ENCODE results near the gene CLEC16A.
"Not testable (repeated sequence)": the region's sequence is repeated elsewhere in the genome, so short reads cannot be mapped to it uniquely, and the experiment has no call there.

The CLEC16A gene

DNA sequence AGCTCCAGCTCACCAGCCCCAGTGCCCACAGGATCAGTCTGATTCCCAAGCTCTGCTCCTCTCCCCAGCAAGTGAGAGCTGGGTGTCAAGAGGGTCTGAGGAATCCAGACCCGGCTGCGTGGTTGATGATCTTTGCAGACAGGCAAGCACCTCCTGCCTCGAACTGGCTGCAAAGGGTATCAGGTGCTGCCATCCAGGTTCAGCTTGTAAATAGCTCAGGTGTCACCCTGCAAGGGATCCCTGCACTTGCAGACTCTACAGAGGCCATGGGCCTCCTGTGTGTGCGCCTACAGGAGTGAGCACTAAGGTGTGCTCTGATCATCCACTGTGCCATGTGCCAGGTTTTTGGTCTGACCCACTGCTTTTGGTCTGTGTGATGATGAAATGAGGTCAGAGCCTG is 18.3 kb upstream of the CLEC16A start:
- Histone ChIP-seq H3K4me3 (ENCODE audit: low read length) (no peak overlapping the region), H3F3A (ENCODE audit: control insufficient read depth, insufficient read depth) (0 out of 2 replicates have a peak, but pooled peaks cover 2% of the 10 kb centered on the region), H3K79me2 (ENCODE audit: control insufficient read depth, low read length) (no peaks in the 10 kb centered on the region), H3K9me3 (ENCODE audit: control insufficient read depth, insufficient read depth, low read length) (no peaks in the 10 kb centered on the region), H3K27me3 (ENCODE audit: control insufficient read depth, low read length) (no peaks in the 10 kb centered on the region), H3K27ac (ENCODE audit: low read depth, low read length) (no peak overlapping the region), H3K9me2 (replicated peaks; ENCODE audit: control insufficient read depth, low read length) (no peaks in the 10 kb centered on the region), H3K4me1 (ENCODE audit: control insufficient read depth, low read length) (no peaks in the 10 kb centered on the region), H3K36me3 (ENCODE audit: control insufficient read depth, low read length) (peaks cover 34% of the 10 kb centered on the region), H3K4me2 (ENCODE audit: low read length) (no peak overlapping the region), H4K20me1 (ENCODE audit: control insufficient read depth, insufficient read depth, low read depth, low read length) (no peaks in the 10 kb centered on the region)
- TF ChIP-seq, protein P1, sequence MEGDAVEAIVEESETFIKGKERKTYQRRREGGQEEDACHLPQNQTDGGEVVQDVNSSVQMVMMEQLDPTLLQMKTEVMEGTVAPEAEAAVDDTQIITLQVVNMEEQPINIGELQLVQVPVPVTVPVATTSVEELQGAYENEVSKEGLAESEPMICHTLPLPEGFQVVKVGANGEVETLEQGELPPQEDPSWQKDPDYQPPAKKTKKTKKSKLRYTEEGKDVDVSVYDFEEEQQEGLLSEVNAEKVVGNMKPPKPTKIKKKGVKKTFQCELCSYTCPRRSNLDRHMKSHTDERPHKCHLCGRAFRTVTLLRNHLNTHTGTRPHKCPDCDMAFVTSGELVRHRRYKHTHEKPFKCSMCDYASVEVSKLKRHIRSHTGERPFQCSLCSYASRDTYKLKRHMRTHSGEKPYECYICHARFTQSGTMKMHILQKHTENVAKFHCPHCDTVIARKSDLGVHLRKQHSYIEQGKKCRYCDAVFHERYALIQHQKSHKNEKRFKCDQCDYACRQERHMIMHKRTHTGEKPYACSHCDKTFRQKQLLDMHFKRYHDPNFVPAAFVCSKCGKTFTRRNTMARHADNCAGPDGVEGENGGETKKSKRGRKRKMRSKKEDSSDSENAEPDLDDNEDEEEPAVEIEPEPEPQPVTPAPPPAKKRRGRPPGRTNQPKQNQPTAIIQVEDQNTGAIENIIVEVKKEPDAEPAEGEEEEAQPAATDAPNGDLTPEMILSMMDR (IDR thresholded peaks at IDR 0.05; ENCODE audit: low read depth, low read length, poor library complexity, severe bottlenecking) = no peak
- TF ChIP-seq EZH2phosphoT487 (IDR thresholded peaks at IDR 0.05; ENCODE audit: borderline replicate concordance, low read length) = no peak

DNA sequence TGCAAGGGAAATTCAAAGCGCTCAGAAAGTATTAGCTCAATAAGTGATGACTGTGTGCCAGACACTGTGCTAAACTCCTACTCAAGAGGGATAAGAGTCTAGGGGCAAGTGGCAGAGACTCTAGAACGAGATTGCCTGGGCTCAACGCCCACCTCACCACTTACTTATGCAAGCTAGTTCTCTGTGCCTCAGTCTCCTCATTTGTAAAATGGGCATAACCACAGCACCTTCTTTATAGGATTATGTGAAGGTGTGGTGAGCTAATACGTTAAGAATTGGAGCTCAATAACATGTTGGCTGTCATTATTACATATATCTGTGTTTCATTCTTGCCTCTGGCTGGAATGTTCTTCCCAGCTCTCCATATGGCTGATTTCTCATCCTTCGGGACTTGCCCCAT is 17.5 kb upstream of the CLEC16A start:
- no peak overlapping the region for H3K4me2 ChIP-seq (ENCODE audit: low read length)
- 0 out of 2 replicates have a peak, but pooled peaks cover 2% of the 10 kb centered on the region for H3F3A ChIP-seq (ENCODE audit: control insufficient read depth, insufficient read depth)
- no peak overlapping the region for H3K4me3 ChIP-seq (ENCODE audit: low read length)
- H3K27ac ChIP-seq (ENCODE audit: low read depth, low read length) = no peak overlapping the region
- H3K79me2 ChIP-seq (ENCODE audit: control insufficient read depth, low read length) = no peaks in the 10 kb centered on the region
- no peaks in the 10 kb centered on the region for H3K9me2 ChIP-seq (replicated peaks; ENCODE audit: control insufficient read depth, low read length)
- H3K4me1 ChIP-seq (ENCODE audit: control insufficient read depth, low read length) = no peaks in the 10 kb centered on the region
- no peaks in the 10 kb centered on the region for H3K9me3 ChIP-seq (ENCODE audit: control insufficient read depth, insufficient read depth, low read length)
- TF ChIP-seq EZH2phosphoT487 (IDR thresholded peaks at IDR 0.05; ENCODE audit: borderline replicate concordance, low read length) = no peak
- TF ChIP-seq, protein P1 (IDR thresholded peaks at IDR 0.05; ENCODE audit: low read depth, low read length, poor library complexity, severe bottlenecking) = no peak
- no peaks in the 10 kb centered on the region for H3K27me3 ChIP-seq (ENCODE audit: control insufficient read depth, low read length)
- no peaks in the 10 kb centered on the region for H4K20me1 ChIP-seq (ENCODE audit: control insufficient read depth, insufficient read depth, low read depth, low read length)
- peaks cover 26% of the 10 kb centered on the region for H3K36me3 ChIP-seq (ENCODE audit: control insufficient read depth, low read length)

DNA sequence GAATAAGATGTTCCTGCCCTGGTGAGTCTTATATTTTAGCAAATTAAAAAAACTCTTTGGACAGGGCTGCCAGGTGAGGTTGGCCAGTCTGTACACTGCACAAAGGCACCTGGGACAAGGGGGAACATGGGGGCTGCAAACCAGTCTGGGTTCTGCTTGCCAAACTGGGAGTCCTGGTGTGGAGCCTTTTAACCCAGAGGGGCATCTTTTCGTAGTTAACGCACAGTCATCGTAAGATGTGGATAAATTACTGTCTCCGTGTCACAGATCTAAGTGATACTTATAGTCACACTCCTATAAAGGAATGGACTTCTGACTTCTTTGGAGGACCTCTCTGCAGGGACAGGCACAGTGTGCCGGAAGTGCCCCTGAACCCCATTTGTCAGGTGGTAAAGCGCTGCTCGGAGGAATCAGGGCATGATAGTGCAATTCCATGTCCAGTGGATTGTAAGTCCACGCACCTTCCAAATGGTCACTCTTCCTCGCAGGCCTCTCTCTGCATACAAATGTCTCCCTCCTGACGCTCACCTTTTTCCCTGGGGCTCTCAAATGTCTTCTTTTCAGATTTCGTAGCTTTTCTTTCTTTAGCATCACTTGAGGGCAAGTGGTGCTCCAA is 16.8 kb upstream of the CLEC16A start:
- Histone ChIP-seq H3K27ac (ENCODE audit: low read depth, low read length) (no peak overlapping the region), H3K9me2 (replicated peaks; ENCODE audit: control insufficient read depth, low read length) (no peaks in the 10 kb centered on the region), H3K36me3 (ENCODE audit: control insufficient read depth, low read length) (peaks cover 19% of the 10 kb centered on the region), H3K9me3 (ENCODE audit: control insufficient read depth, insufficient read depth, low read length) (no peaks in the 10 kb centered on the region), H3K4me3 (ENCODE audit: low read length) (no peak overlapping the region), H4K20me1 (ENCODE audit: control insufficient read depth, insufficient read depth, low read depth, low read length) (no peaks in the 10 kb centered on the region), H3F3A (ENCODE audit: control insufficient read depth, insufficient read depth) (0 out of 2 replicates have a peak, but pooled peaks cover 2% of the 10 kb centered on the region), H3K4me2 (ENCODE audit: low read length) (no peak overlapping the region), H3K27me3 (ENCODE audit: control insufficient read depth, low read length) (no peaks in the 10 kb centered on the region), H3K4me1 (ENCODE audit: control insufficient read depth, low read length) (no peaks in the 10 kb centered on the region), H3K79me2 (ENCODE audit: control insufficient read depth, low read length) (no peaks in the 10 kb centered on the region)
- TF ChIP-seq EZH2phosphoT487 (IDR thresholded peaks at IDR 0.05; ENCODE audit: borderline replicate concordance, low read length) = no peak
- TF ChIP-seq, protein P1 (IDR thresholded peaks at IDR 0.05; ENCODE audit: low read depth, low read length, poor library complexity, severe bottlenecking) = no peak

DNA sequence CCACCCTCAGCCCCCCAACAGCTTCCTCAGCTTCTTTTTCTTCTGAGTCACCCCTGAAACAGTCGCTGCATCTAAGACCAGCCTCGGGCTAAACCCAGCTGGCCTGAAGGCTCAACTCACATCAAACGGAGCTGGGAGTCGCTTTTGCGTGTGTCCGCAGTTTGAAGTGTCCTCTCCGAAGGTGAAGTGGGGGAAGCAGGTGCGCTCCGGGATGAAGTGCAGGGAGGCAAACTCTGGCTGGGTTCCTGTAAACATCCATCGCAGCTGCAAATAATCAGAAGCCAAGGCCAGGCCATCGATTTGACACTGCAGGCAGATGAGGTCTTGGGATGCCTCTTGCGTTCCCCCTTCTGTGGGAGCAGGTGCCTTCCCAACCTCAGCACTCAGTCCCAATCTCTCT is 15.3 kb upstream of the CLEC16A start:
- not testable (repeated sequence) for H3K27ac ChIP-seq (ENCODE audit: low read depth, low read length); H3K4me2 ChIP-seq (ENCODE audit: low read length); H3K27me3 ChIP-seq (ENCODE audit: control insufficient read depth, low read length); H3K79me2 ChIP-seq (ENCODE audit: control insufficient read depth, low read length); H3K9me2 ChIP-seq (replicated peaks; ENCODE audit: control insufficient read depth, low read length); H3K4me1 ChIP-seq (ENCODE audit: control insufficient read depth, low read length); H3F3A ChIP-seq (ENCODE audit: control insufficient read depth, insufficient read depth); H3K4me3 ChIP-seq (ENCODE audit: low read length); H3K36me3 ChIP-seq (ENCODE audit: control insufficient read depth, low read length); H4K20me1 ChIP-seq (ENCODE audit: control insufficient read depth, insufficient read depth, low read depth, low read length); H3K9me3 ChIP-seq (ENCODE audit: control insufficient read depth, insufficient read depth, low read length)
